ENCODE measurements around the gene HEXIM2. TPM values are rescaled to one million over a fixed set of nuclear protein-coding genes. Genes with fewer than 3 reads are reported as not detected.

HEXIM2 gene
- 7.5 TPM for total RNA-seq

GRCh38 chr17:45161288-45162024 lies at the start of gene HEXIM2:
TSS of gene HEXIM2 (plus strand) at chr17:45161875. CDS start at chr17:45162794, 919 bp downstream.

GRCh38 chr17:45132320-45132571 lies 29.4 kb upstream of the HEXIM2 start, which contains the start of gene PLCD3:
TSS of gene PLCD3 (minus strand) at chr17:45132515. CDS start at chr17:45132410, 105 bp downstream.

GRCh38 chr17:45135192-45135977 lies 26.3 kb upstream of the HEXIM2 start, which contains the start of gene ACBD4:
TSS of gene ACBD4 (plus strand) at chr17:45135687. CDS start at chr17:45136145, 458 bp downstream.

GRCh38 chr17:45148183-45149036 lies 13.3 kb upstream of the HEXIM2 start, which contains the start of gene HEXIM1:
TSS of gene HEXIM1 (plus strand) at chr17:45148475. CDS start at chr17:45149191, 716 bp downstream.

Small RNA genes lying within 50 kb of the gene (small RNA-seq; reads per million reads assigned to genes)
- gene MIR6784 (ENCODE audit: low replicate concordance) = not detected

Other genes starting within 250 kb of the HEXIM2 start
- gene GFAP, start 246.4 kb upstream of the HEXIM2 start, total RNA-seq = 365 TPM
- gene KIF18B, start 214.1 kb upstream of the HEXIM2 start, total RNA-seq = 2.2 TPM
- gene C1QL1, start 193.6 kb upstream of the HEXIM2 start, total RNA-seq = 2.2 TPM
- 65.4 TPM for gene DCAKD, start 110.2 kb upstream of the HEXIM2 start, total RNA-seq
- 91.7 TPM for gene NMT1, start 100.6 kb upstream of the HEXIM2 start, total RNA-seq
- 3.8 TPM for gene PLCD3, start 29.4 kb upstream of the HEXIM2 start, total RNA-seq
- 3.4 TPM for gene ACBD4, start 26.2 kb upstream of the HEXIM2 start, total RNA-seq
- 7.2 TPM for gene HEXIM1, start 13.4 kb upstream of the HEXIM2 start, total RNA-seq
- 7.5 TPM for gene FMNL1, start 60.0 kb downstream of the HEXIM2 start, total RNA-seq
- gene SPATA32, start 100.2 kb downstream of the HEXIM2 start, total RNA-seq = not detected
- 3.1 TPM for gene MAP3K14, start 155.1 kb downstream of the HEXIM2 start, total RNA-seq